T-helper 1 cell treated with Interleukin-12 subunit alpha and Interleukin-12 subunit beta and Interleukin-4 antibody, amounts not matched to agents 30 μg/mL and 1 μg/mL, for 36 hours (primary cell): Measurements from ENCODE around the gene PGC.

Experiments
- H3K27ac Mint-ChIP-seq: one replicate; pipeline ENCODE4 v1.8.0; 2021; ENCODE audit warnings: mild to moderate bottlenecking, mixed read lengths
- H3K27me3 Mint-ChIP-seq: one replicate; pipeline ENCODE4 v1.8.0; 2021; ENCODE audit warnings: low read depth, mixed read lengths
- H3K36me3 Mint-ChIP-seq: one replicate; pipeline ENCODE4 v1.8.0; 2021; ENCODE audit warnings: low read depth, mixed read lengths
- H3K4me1 Mint-ChIP-seq: one replicate; pipeline ENCODE4 v1.8.0; 2021; ENCODE audit warnings: low read depth, mixed read lengths
- H3K4me3 Mint-ChIP-seq: one replicate; pipeline ENCODE4 v1.8.0; 2021; ENCODE audit warnings: mild to moderate bottlenecking, moderate library complexity, mixed read lengths
- H3K9me3 Mint-ChIP-seq: one replicate; pipeline ENCODE4 v1.8.0; 2021; ENCODE audit warnings: mixed read lengths

Gene PGC

DNA sequence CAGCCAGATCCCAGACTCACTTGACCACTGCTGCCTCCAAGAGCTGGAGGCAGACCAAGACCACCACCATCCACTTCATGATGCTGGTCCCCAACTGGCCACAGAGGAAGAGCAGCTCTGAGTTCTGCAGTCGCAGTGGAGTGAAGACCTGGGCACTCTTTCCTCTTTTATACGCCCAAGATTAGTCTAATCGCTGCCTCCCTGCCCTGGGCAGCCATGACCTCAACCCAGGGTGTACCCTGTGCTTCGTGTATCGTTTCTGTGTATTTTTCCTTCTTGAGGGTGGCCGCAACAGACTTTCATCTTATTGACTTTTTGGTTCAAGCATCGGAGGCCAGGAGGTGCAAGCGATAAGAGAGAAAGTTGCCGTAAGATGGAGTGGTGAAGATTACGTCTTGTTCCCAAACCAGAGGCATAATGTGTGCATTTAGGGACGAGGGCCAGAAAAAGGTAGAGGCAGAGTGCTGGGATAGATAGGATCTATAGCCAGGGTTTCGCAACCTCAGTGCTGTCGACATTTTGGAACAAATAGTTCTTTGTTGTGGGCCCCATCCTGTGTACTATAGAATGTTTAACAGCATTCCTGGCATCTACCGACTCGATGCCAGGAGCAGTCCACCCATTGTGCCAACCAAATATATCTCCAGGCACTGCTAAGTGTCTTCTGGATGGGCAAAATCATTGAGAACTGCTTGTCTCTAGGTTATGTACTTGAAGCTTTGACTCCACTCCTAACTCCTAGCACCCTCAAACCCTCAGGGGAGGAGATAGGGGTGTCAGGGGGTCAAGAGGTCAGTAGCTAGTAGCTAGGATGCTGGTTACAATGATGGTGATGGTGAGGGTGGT lies at the start of gene PGC:
PGC (minus strand) TSS at position 142 of the 846 bp plus-strand sequence; CDS start at position 79, 63 bp downstream.
- no peaks in the 10 kb centered on the region for H3K9me3 Mint-ChIP-seq
- H3K27ac Mint-ChIP-seq: no peak within 1 kb of the TSS
- H3K4me1 Mint-ChIP-seq: no peaks in the 10 kb centered on the region
- no peaks in the 10 kb centered on the region for H3K36me3 Mint-ChIP-seq
- no peak within 1 kb of the TSS for H3K4me3 Mint-ChIP-seq
- peaks cover 6% of the 10 kb centered on the region for H3K27me3 Mint-ChIP-seq

GRCh38 chr6:41796474-41796873 lies 49.3 kb upstream of the PGC start:
- no peaks in the 10 kb centered on the region for H3K27me3 Mint-ChIP-seq
- peaks cover 11% of the 10 kb centered on the region for H3K36me3 Mint-ChIP-seq
- H3K27ac Mint-ChIP-seq: no peak overlapping the region
- H3K4me1 Mint-ChIP-seq: peaks cover 2% of the 10 kb centered on the region
- H3K4me3 Mint-ChIP-seq: no peak overlapping the region
- H3K9me3 Mint-ChIP-seq: no peaks in the 10 kb centered on the region

- Mint-ChIP-seq H3K27me3 (no peaks in the 10 kb centered on the region), H3K9me3 (no peaks in the 10 kb centered on the region), H3K27ac (no peak overlapping the region), H3K36me3 (peaks cover 21% of the 10 kb centered on the region), H3K4me3 (no peak overlapping the region), H3K4me1 (peaks cover 12% of the 10 kb centered on the region)
These were observed 44.8 kb upstream of the PGC start for GRCh38 chr6:41791984-41792383.

DNA sequence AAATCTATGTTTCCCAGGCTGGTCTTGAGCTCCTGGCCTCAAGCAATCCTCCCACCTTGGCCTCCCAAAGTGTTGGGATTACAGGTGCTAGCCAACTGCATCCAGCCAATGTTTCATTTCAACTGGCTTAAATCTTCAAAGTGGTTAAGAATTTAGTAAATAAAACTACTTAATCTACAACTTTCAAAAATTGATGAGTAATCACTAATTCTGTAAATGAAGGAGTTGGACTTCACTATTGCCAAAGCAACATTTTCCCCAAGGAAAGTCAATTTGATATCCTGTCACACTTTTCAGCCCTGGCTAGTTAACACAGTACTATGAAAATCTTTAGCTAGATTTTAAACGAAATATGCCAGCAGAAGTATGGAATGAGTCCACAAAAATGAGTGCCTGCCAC lies 44.1 kb upstream of the PGC start:
- no peak overlapping the region for H3K27ac Mint-ChIP-seq
- no peaks in the 10 kb centered on the region for H3K9me3 Mint-ChIP-seq
- H3K4me3 Mint-ChIP-seq: no peak overlapping the region
- no peaks in the 10 kb centered on the region for H3K27me3 Mint-ChIP-seq
- peaks cover 21% of the 10 kb centered on the region for H3K36me3 Mint-ChIP-seq
- H3K4me1 Mint-ChIP-seq: peaks cover 10% of the 10 kb centered on the region

DNA sequence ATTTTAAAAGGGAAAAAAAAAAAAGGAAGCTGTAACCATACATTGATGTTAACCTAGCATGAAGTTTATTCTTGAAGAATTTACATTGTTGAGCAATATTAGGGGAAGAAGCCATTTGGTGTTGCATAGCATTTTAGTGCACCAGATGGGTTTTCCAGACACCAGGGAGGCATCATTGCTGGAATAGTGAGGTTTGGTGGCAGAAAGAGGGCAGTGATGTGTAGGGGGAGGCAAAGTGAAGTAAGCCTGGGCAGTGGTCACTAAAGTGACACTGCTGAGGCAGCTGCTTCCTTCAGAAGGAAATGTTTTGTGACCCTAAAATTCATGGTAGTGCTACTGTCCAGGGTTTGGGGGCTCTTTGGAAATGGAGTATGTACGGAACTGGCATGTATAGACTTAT lies 42.8 kb upstream of the PGC start:
- H3K4me1 Mint-ChIP-seq: peaks cover 11% of the 10 kb centered on the region
- no peak overlapping the region for H3K4me3 Mint-ChIP-seq
- peaks cover 21% of the 10 kb centered on the region for H3K36me3 Mint-ChIP-seq
- no peaks in the 10 kb centered on the region for H3K9me3 Mint-ChIP-seq
- H3K27me3 Mint-ChIP-seq: no peaks in the 10 kb centered on the region
- no peak overlapping the region for H3K27ac Mint-ChIP-seq

DNA sequence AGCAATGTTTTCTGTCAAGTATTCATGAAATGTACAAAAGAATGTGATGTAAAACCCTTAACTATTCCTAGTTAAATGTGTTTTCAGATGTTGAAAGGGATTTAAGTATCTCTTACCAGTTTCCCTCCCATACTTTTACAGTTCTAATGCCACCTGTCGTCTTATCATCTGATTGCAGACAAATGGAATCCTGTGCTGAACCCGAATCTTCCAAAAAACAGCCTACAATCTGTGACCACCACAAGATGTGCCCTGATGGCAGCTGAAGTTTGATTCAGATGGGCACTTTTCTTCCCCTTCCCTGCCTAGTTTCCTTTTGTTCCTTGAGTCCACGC lies 42.2 kb upstream of the PGC start:
- Mint-ChIP-seq H3K36me3 (peaks cover 21% of the 10 kb centered on the region), H3K4me1 (peaks cover 11% of the 10 kb centered on the region), H3K27ac (peak overlapping the region; percentile 57), H3K9me3 (no peaks in the 10 kb centered on the region), H3K27me3 (no peaks in the 10 kb centered on the region), H3K4me3 (peak overlapping the region; percentile 72)

- peaks cover 11% of the 10 kb centered on the region for H3K4me1 Mint-ChIP-seq
- peak within 1 kb of the TSS; percentile 88 for H3K4me3 Mint-ChIP-seq
- no peaks in the 10 kb centered on the region for H3K9me3 Mint-ChIP-seq
These were observed 40.2 kb upstream of the PGC start, which contains the start of gene TOMM6 for GRCh38 chr6:41787219-41787917. TOMM6 (plus strand) TSS chr6:41787694; CDS start chr6:41787698, 4 bp downstream.

GRCh38 chr6:41786451-41787218 lies 39.4 kb upstream of the PGC start:
- H3K27me3 Mint-ChIP-seq: peaks cover 5% of the 10 kb centered on the region
- no peaks in the 10 kb centered on the region for H3K9me3 Mint-ChIP-seq
- H3K27ac Mint-ChIP-seq: peak overlapping the region; percentile 94
- peaks cover 13% of the 10 kb centered on the region for H3K4me1 Mint-ChIP-seq
- peak overlapping the region; percentile 88 for H3K4me3 Mint-ChIP-seq
- peaks cover 15% of the 10 kb centered on the region for H3K36me3 Mint-ChIP-seq

More at GRCh38 chr6:41787219-41787917, 40.2 kb upstream of the PGC start, which contains the start of gene TOMM6:
- Mint-ChIP-seq H3K36me3 (peaks cover 21% of the 10 kb centered on the region), H3K27me3 (peaks cover 5% of the 10 kb centered on the region), H3K27ac (peak within 1 kb of the TSS; percentile 94)

- Mint-ChIP-seq H3K36me3 (peaks cover 13% of the 10 kb centered on the region), H3K4me3 (peak overlapping the region; percentile 88), H3K9me3 (no peaks in the 10 kb centered on the region), H3K27me3 (peaks cover 9% of the 10 kb centered on the region), H3K4me1 (peaks cover 18% of the 10 kb centered on the region), H3K27ac (peak overlapping the region; percentile 59)
These were observed 38.7 kb upstream of the PGC start for GRCh38 chr6:41785689-41786450.

GRCh38 chr6:41785254-41785653 lies 38.1 kb upstream of the PGC start:
- H3K4me1 Mint-ChIP-seq: peaks cover 19% of the 10 kb centered on the region

GRCh38 chr6:41784581-41785171 lies 37.5 kb upstream of the PGC start:
- H3K9me3 Mint-ChIP-seq: no peaks in the 10 kb centered on the region
- H3K4me3 Mint-ChIP-seq: no peak overlapping the region
- H3K4me1 Mint-ChIP-seq: peaks cover 18% of the 10 kb centered on the region
- peak overlapping the region; percentile 20 for H3K27ac Mint-ChIP-seq
- peaks cover 7% of the 10 kb centered on the region for H3K36me3 Mint-ChIP-seq
- peaks cover 9% of the 10 kb centered on the region for H3K27me3 Mint-ChIP-seq

More at GRCh38 chr6:41785254-41785653, 38.1 kb upstream of the PGC start:
- Mint-ChIP-seq H3K36me3 (peaks cover 11% of the 10 kb centered on the region), H3K9me3 (no peaks in the 10 kb centered on the region), H3K27ac (peak overlapping the region; percentile 20), H3K27me3 (peaks cover 9% of the 10 kb centered on the region), H3K4me3 (no peak overlapping the region)

DNA sequence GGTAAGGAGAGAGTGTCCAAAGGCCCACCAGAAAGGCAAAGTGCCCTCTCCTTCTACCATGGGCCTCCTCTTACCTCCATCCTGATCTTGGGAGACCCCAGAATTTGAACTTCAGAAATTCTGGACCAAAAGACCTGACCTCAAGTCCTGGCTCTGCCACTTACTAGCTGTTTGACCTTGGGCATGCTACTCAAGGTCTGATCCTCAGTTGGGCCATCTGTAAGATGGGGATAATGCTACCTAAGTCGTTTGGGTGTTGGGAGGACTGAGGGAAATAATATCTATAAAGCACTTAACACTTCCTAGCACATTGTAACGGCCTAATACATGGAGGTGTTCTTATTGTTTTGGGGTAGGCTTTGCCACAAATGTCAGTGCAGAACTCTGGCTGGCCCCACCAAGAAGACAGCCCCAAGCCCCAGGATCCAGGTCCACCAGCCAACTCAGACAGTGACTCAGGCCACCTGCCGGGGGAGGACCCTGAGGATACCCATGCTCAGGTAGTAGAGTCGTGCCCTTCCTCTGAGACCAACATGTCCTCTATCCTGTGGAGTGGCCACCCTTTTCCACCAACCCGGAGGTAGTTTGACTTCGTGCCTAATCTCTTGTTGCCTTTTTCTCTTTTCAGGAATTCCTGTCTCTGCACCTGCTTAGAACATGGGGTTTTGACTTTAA lies 36.0 kb upstream of the PGC start:
- Mint-ChIP-seq H3K27me3 (peaks cover 9% of the 10 kb centered on the region), H3K4me3 (no peak overlapping the region), H3K36me3 (peaks cover 1% of the 10 kb centered on the region), H3K9me3 (no peaks in the 10 kb centered on the region), H3K27ac (no peak overlapping the region), H3K4me1 (peaks cover 17% of the 10 kb centered on the region)

DNA sequence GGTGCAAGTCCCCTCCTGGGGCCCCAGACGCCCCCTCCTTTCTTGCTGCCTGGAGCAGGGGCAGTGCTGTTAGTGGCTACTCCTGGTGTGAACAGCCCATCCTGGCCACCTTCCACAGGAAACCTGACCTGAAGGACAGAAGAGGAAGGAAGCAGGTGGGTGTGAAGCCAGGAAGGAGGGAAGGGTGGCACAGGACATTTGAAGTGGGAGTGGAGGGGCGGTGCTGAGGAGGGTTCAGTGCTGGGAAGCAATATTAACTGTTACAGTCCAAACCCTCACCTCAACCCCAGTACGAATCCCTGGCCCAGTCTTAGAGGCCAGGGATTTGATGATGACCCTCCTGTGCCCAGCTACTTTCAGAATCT lies 34.2 kb upstream of the PGC start:
- H3K4me3 Mint-ChIP-seq: peak overlapping the region; percentile 66
- H3K9me3 Mint-ChIP-seq: no peaks in the 10 kb centered on the region
- H3K36me3 Mint-ChIP-seq: no peaks in the 10 kb centered on the region
- peaks cover 17% of the 10 kb centered on the region for H3K4me1 Mint-ChIP-seq
- H3K27me3 Mint-ChIP-seq: peaks cover 9% of the 10 kb centered on the region
- H3K27ac Mint-ChIP-seq: no peak overlapping the region
